Measurements from ENCODE around the gene INSR. TPM values are rescaled to one million over a fixed set of nuclear protein-coding genes. Genes with fewer than 3 reads are reported as not detected.
"Not testable (repeated sequence)": the region's sequence is repeated elsewhere in the genome, so short reads cannot be mapped to it uniquely, and the experiment has no call there.

INSR gene
- total RNA-seq, 3 donors from 2014 or later (not counting 1 experiment from before 2014, with no cell fraction given): 0.50 to 4.9 (median 2.0) TPM

DNA sequence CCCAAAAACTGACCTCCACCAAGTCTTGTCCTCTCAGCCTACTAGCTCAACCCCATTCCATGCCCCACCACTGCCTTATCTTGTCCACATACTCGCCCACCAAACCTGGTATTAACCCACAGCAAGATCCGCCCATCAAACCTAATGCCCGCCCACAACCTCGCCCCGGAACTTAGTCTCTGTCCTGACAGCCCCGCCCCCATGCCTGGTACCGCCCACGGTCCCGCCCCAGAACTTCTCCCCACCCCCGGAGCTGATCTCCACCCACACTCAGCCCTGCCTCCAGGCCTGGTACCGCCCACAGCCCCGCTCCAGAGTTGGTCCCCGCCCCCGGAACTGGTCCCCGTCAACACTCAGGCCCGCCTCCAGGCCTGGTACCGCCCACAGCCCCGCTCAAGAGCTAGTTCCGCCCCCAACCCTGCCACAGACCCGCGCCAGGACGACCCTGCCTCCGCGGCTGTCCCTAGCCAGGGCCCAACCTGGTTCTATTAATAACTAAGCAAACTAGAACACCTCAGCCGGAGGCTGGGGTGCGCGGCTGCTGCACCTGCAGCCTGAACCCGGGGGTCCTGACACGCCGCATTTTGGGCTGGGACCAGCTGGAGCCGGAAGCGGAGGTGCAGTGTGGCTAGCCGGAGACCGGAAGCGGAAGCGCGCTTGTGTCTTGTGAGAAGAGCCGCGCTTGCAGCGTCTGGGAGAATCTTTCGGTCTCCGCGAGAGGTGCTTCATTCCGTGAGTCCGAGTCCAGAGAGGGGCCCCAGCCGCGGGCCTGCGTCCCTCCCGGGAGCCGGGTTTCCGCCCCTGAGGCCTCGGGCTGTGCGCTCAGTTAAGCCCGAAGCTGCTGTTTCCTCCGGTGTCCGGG lies 224.9 kb downstream of the INSR start, which contains the start of gene ZNF557:
TSS of gene ZNF557 (plus strand) at position 662 of the 862 bp plus-strand sequence. CDS start 5,372 bp downstream, outside the sequence.
- peaks cover 15% of the 10 kb centered on the region for H3K4me1 ChIP-seq (ENCODE audit: control insufficient read depth, insufficient read depth, low read length)
- H3K27ac Mint-ChIP-seq: peak within 1 kb of the TSS; percentile 94 to 95
- H3K27me3 ChIP-seq (ENCODE audit: control insufficient read depth, insufficient read depth, low read length): no peaks in the 10 kb centered on the region
- DNase-seq (peak; percentile 97 to 99), ATAC-seq (peak; percentile 95 to 100 (median 96))
- H3K4me3 ChIP-seq (ENCODE audit: low read length): peak within 1 kb of the TSS; percentile 87
- H3K9me3 Mint-ChIP-seq: peaks cover 0 to 2% of the 10 kb centered on the region in 2 donors
- TF ChIP-seq, protein P1, sequence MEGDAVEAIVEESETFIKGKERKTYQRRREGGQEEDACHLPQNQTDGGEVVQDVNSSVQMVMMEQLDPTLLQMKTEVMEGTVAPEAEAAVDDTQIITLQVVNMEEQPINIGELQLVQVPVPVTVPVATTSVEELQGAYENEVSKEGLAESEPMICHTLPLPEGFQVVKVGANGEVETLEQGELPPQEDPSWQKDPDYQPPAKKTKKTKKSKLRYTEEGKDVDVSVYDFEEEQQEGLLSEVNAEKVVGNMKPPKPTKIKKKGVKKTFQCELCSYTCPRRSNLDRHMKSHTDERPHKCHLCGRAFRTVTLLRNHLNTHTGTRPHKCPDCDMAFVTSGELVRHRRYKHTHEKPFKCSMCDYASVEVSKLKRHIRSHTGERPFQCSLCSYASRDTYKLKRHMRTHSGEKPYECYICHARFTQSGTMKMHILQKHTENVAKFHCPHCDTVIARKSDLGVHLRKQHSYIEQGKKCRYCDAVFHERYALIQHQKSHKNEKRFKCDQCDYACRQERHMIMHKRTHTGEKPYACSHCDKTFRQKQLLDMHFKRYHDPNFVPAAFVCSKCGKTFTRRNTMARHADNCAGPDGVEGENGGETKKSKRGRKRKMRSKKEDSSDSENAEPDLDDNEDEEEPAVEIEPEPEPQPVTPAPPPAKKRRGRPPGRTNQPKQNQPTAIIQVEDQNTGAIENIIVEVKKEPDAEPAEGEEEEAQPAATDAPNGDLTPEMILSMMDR (IDR thresholded peaks at IDR 0.05): no peak
- no peaks in the 10 kb centered on the region for H3K27me3 Mint-ChIP-seq (ENCODE audit: low read depth in 2 of 2)
- peak within 1 kb of the TSS; percentile 96 for H3K4me3 Mint-ChIP-seq
- H3K27ac ChIP-seq (ENCODE audit: low read length): peak within 1 kb of the TSS; percentile 82
- under 1% methylated on average over 56 of the region's 56 CpGs for WGBS (ENCODE audit: insufficient coverage)
- H3K9me3 ChIP-seq (ENCODE audit: control insufficient read depth, insufficient read depth, low read length): no peaks in the 10 kb centered on the region
- intact Hi-C loops (cut with micrococcal nuclease): no loop called here
- peaks cover 20% of the 10 kb centered on the region for H3K36me3 ChIP-seq (ENCODE audit: control insufficient read depth, insufficient read depth, low read length)
- no peaks in the 10 kb centered on the region for H3K36me3 Mint-ChIP-seq
- H3K4me1 Mint-ChIP-seq: peaks cover 0 to 13% of the 10 kb centered on the region in 2 donors

DNA sequence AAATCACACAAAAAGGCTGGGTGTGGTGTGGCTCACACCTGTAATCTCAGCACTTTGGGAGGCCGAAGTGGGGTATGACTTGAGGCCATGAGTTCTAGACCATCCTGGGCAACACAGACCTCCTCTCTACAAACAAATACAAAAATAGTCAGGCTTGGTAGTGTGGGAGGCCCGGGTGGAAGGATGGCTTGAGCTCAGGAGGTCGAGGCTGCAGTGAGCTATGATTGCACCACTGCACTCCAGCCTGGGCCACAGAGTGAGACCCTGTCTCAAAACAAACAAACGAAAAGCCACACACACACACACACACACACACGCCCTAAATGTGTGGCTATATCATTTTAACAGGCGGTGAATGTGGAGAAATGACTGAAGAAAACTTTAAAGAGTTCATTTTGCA lies 225.6 kb downstream of the INSR start:
- Mint-ChIP-seq H3K9me3 (peaks cover 0 to 2% of the 10 kb centered on the region in 2 donors), H3K4me3 (peak overlapping the region; percentile 96), H3K27me3 (ENCODE audit: low read depth in 2 of 2) (no peaks in the 10 kb centered on the region), H3K27ac (peak overlapping the region; percentile 94 to 95), H3K36me3 (no peaks in the 10 kb centered on the region), H3K4me1 (peaks cover 0 to 11% of the 10 kb centered on the region in 2 donors)
- TF ChIP-seq, protein P1 (IDR thresholded peaks at IDR 0.05): no peak
- Histone ChIP-seq H3K27me3 (ENCODE audit: control insufficient read depth, insufficient read depth, low read length) (no peaks in the 10 kb centered on the region), H3K4me1 (ENCODE audit: control insufficient read depth, insufficient read depth, low read length) (peaks cover 15% of the 10 kb centered on the region), H3K9me3 (ENCODE audit: control insufficient read depth, insufficient read depth, low read length) (no peaks in the 10 kb centered on the region), H3K36me3 (ENCODE audit: control insufficient read depth, insufficient read depth, low read length) (peaks cover 16% of the 10 kb centered on the region), H3K4me3 (ENCODE audit: low read length) (no peak overlapping the region), H3K27ac (ENCODE audit: low read length) (peak overlapping the region; percentile 39)
- no peak for ATAC-seq
- intact Hi-C loops (cut with micrococcal nuclease): no loop called here
- no peak for DNase-seq
- WGBS (ENCODE audit: insufficient coverage): 86% methylated on average over 4 of the region's 6 CpGs

DNA sequence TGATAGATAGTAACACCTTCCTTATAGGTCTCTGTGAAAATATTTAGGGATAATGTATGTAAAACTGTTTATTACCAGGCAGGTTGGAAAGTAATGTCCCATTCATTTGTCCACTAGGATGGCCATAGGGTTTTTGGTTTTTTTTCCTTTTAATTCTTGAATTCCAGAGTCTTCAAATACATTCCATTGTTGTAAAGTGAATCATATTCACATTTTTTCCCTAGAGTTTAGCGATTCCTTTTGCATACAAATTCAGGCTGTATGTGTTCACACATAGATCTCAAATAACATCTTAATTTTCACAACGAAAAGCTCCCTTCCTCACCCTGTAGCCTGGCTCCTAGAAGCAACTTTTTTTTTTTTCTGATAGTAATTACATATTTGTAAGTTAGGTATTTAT lies 226.5 kb downstream of the INSR start:
- H3K36me3 ChIP-seq (ENCODE audit: control insufficient read depth, insufficient read depth, low read length): peaks cover 10% of the 10 kb centered on the region
- TF ChIP-seq, protein P1 (IDR thresholded peaks at IDR 0.05): no peak
- intact Hi-C loops (cut with micrococcal nuclease): no loop called here
- ATAC-seq (no peak), DNase-seq (no peak)
- Mint-ChIP-seq H3K4me1 (peaks cover 0 to 11% of the 10 kb centered on the region in 2 donors), H3K36me3 (no peaks in the 10 kb centered on the region), H3K9me3 (peaks cover 0 to 2% of the 10 kb centered on the region in 2 donors), H3K4me3 (no peak overlapping the region), H3K27me3 (ENCODE audit: low read depth in 2 of 2) (no peaks in the 10 kb centered on the region), H3K27ac (no peak overlapping the region)
- peaks cover 15% of the 10 kb centered on the region for H3K4me1 ChIP-seq (ENCODE audit: control insufficient read depth, insufficient read depth, low read length)
- 80% methylated on average over 1 of the region's 2 CpGs for WGBS (ENCODE audit: insufficient coverage)
- H3K27ac ChIP-seq (ENCODE audit: low read length): no peak overlapping the region
- H3K4me3 ChIP-seq (ENCODE audit: low read length): no peak overlapping the region
- H3K27me3 ChIP-seq (ENCODE audit: control insufficient read depth, insufficient read depth, low read length): no peaks in the 10 kb centered on the region
- H3K9me3 ChIP-seq (ENCODE audit: control insufficient read depth, insufficient read depth, low read length): no peaks in the 10 kb centered on the region

DNA sequence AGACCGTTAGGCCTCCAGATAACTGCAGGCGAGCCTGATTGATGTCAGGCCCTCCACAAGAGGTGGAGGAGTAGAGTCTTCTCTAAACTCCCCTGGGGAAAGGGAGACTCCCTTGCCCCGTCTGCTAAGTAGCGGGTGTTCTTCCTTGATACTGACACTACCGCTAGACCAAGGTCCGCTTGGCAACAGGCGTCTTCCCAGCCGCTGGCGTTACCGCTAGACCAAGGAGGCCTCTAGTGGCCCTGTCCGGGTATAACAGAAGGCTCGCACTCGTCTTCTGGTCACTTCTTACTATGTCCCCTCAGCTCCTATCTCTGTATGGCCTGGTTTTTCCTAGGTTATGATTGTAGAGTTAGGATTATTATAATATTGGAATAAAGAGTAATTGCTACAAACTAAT lies 227.1 kb downstream of the INSR start:
- H3K27ac ChIP-seq (ENCODE audit: low read length); ATAC-seq; H3K4me3 ChIP-seq (ENCODE audit: low read length); H3K36me3 Mint-ChIP-seq; H3K27me3 Mint-ChIP-seq (ENCODE audit: low read depth in 2 of 2); intact Hi-C loops (cut with micrococcal nuclease); H3K4me3 Mint-ChIP-seq; H3K9me3 ChIP-seq (ENCODE audit: control insufficient read depth, insufficient read depth, low read length); H3K27ac Mint-ChIP-seq; H3K27me3 ChIP-seq (ENCODE audit: control insufficient read depth, insufficient read depth, low read length); DNase-seq; H3K9me3 Mint-ChIP-seq; H3K36me3 ChIP-seq (ENCODE audit: control insufficient read depth, insufficient read depth, low read length): not testable (repeated sequence)
- peaks cover 0 to 11% of the 10 kb centered on the region in 2 donors for H3K4me1 Mint-ChIP-seq
- WGBS (ENCODE audit: insufficient coverage): 92% methylated on average over 13 of the region's 13 CpGs
- peaks cover 15% of the 10 kb centered on the region for H3K4me1 ChIP-seq (ENCODE audit: control insufficient read depth, insufficient read depth, low read length)

All from natural killer cell (primary cell).